PC-3 (cell line): ENCODE results near the gene NCEH1. TPM values are rescaled to one million over a fixed set of nuclear protein-coding genes. Genes with fewer than 3 reads are reported as not detected.
A peak's percentile ranks its signal among the peaks of the same experiment; 100 is the strongest.

Source experiments
- ATAC-seq: fragments of 200-7000 bp; cut with Tn5 transposase; 2 replicates; pipeline ENCODE4 v1.9.1; 2020; ENCODE audit warnings: mild to moderate bottlenecking, moderate library complexity
- BruUV-seq: library from RNA; stranded (reverse); fragments of 400-500 nt; replicated peaks from 2 replicates; lab custom pipeline; 2021; lab: Mats Ljungman, UMichigan
- CTCF ChIA-PET: fragments of 300-600 bp; sonication (Branson Sonifier 250); formaldehyde crosslinking; loops from one replicate; lab custom pipeline; 2022; ENCODE audit warnings: antibody characterized with exemption; lab: Charles Lee
- POLR2A ChIA-PET: fragments of 300-600 bp; sonication (Branson Sonifier 250); formaldehyde crosslinking; loops from one replicate; lab custom pipeline; 2022; ENCODE audit warnings: antibody characterized with exemption; ENCODE audit not compliant: unreplicated experiment; lab: Charles Lee
- DNase-seq: peaks from one replicate; pipeline ENCODE4 v3.0.0-alpha.2; 2015
- H2AFZ ChIP-seq: fragments of 300-600 bp; sonication (generic); 2 replicates; pipeline ENCODE4 v1.6.0; 2016; ENCODE audit warnings: antibody characterized with exemption, low read length
- H3F3A ChIP-seq: fragments of 300-600 bp; sonication (generic); one replicate; pipeline ENCODE4 v1.6.0; 2017; ENCODE audit warnings: antibody characterized with exemption, low read length, control low read depth, mild to moderate bottlenecking; ENCODE audit not compliant: unreplicated experiment
- H3K27ac ChIP-seq: fragments of 300-600 bp; sonication (generic); 2 replicates; pipeline ENCODE4 v1.5.1; 2016; ENCODE audit warnings: mild to moderate bottlenecking, low read length
- H3K27me3 ChIP-seq: fragments of 300-600 bp; sonication (generic); 2 replicates; pipeline ENCODE4 v1.6.1; 2016; ENCODE audit warnings: low read length, mixed read lengths
- H3K36me3 ChIP-seq: fragments of 300-600 bp; sonication (generic); 2 replicates; pipeline ENCODE4 v1.6.1; 2016; ENCODE audit warnings: low read depth, mixed run types, low read length, mixed read lengths
- H3K4me1 ChIP-seq: fragments of 300-600 bp; sonication (generic); 2 replicates; pipeline ENCODE4 v1.5.1; 2016; ENCODE audit warnings: low read length; ENCODE audit not compliant: insufficient read depth
- H3K4me2 ChIP-seq: fragments of 300-600 bp; sonication (generic); 2 replicates; pipeline ENCODE4 v1.6.0; 2016; ENCODE audit warnings: low read length
- H3K4me3 ChIP-seq: fragments of 300-600 bp; sonication (generic); 2 replicates; pipeline ENCODE4 v1.5.1; 2016; ENCODE audit warnings: mild to moderate bottlenecking, low read length, mixed read lengths
- H3K79me2 ChIP-seq: fragments of 300-600 bp; sonication (generic); 2 replicates; pipeline ENCODE4 v1.6.1; 2017; ENCODE audit warnings: low read length, mixed read lengths
- H3K9ac ChIP-seq: fragments of 300-600 bp; sonication (generic); 2 replicates; pipeline ENCODE4 v1.6.0; 2016; ENCODE audit warnings: mild to moderate bottlenecking, low read length
- H3K9me2 ChIP-seq: fragments of 300-600 bp; sonication (generic); replicated peaks from 2 replicates; pipeline ENCODE4 v1.6.1; 2016; ENCODE audit warnings: mixed run types, low read length, mixed read lengths
- H3K9me3 ChIP-seq: fragments of 300-600 bp; sonication (generic); 2 replicates; pipeline ENCODE4 v1.6.1; 2016; ENCODE audit warnings: low read length, mixed read lengths
- H4K20me1 ChIP-seq: fragments of 300-600 bp; sonication (generic); 2 replicates; pipeline ENCODE4 v1.6.1; 2016; ENCODE audit warnings: low read length, mixed read lengths
- CTCF ChIP-seq: fragments of 300-600 bp; sonication (generic); conservative IDR thresholded peaks from 2 replicates; pipeline ENCODE4 v1.5.1; 2017; ENCODE audit warnings: antibody characterized with exemption, low read depth, mild to moderate bottlenecking, low read length
- EZH2 ChIP-seq: fragments of 300-600 bp; sonication (generic); IDR thresholded peaks from one replicate; pipeline ENCODE4 v1.6.1; 2017; ENCODE audit warnings: antibody characterized with exemption, mild to moderate bottlenecking, low read length; ENCODE audit not compliant: unreplicated experiment
- EZH2phosphoT487 ChIP-seq: fragments of 300-600 bp; sonication (generic); IDR thresholded peaks from 2 replicates; pipeline ENCODE4 v1.6.1; 2018; ENCODE audit warnings: mild to moderate bottlenecking, antibody characterized with exemption, low read length, borderline replicate concordance
- intact Hi-C: fragments of 100-400 bp; cut with micrococcal nuclease; formaldehyde crosslinking; loops from 2 replicates; pipeline ENCODE4 v1.9.0; 2023
- total RNA-seq: library from RNA; depleted of rRNA; stranded (reverse); fragments of >200 nt; gene quantifications from 2 replicates; pipeline ENCODE4 v1.2.3, GENCODE V29; 2014

The NCEH1 gene
- total RNA-seq, 1 experiment from 2014 or later: 28.2 TPM

- no peaks in the 10 kb centered on the region for H3K27me3 ChIP-seq
- TF ChIP-seq EZH2: no peak
- TF ChIP-seq EZH2phosphoT487: no peak
- TF ChIP-seq CTCF: no peak
- intact Hi-C loops: no loop called here
- no peak for DNase-seq
- no peak for ATAC-seq
- no peak overlapping the region for H2AFZ ChIP-seq
- no peak overlapping the region for H3K27ac ChIP-seq
- H3F3A ChIP-seq: no peaks in the 10 kb centered on the region
- no peak overlapping the region for H3K4me2 ChIP-seq
- no peak overlapping the region for H3K4me3 ChIP-seq
- no peaks in the 10 kb centered on the region for H3K4me1 ChIP-seq
- H3K9me3 ChIP-seq: no peaks in the 10 kb centered on the region
- no peaks in the 10 kb centered on the region for H3K79me2 ChIP-seq
- ChIA-PET POLR2A (no interaction called here), CTCF (no interaction called here)
- H3K36me3 ChIP-seq: peaks cover 24% of the 10 kb centered on the region
- H4K20me1 ChIP-seq: no peaks in the 10 kb centered on the region
- no peak overlapping the region for H3K9ac ChIP-seq
- no TSS peak for BruUV-seq
- no peaks in the 10 kb centered on the region for H3K9me2 ChIP-seq
Measured at GRCh38 chr3:172640751-172641150, 70.1 kb downstream of the NCEH1 start.

GRCh38 chr3:172635588-172635987, 75.3 kb downstream of the NCEH1 start:
- TF ChIP-seq EZH2phosphoT487 (no peak), CTCF (no peak), EZH2 (no peak)
- no TSS peak for BruUV-seq
- H3K79me2 ChIP-seq: no peaks in the 10 kb centered on the region
- H3K27ac ChIP-seq: no peak overlapping the region
- H3K27me3 ChIP-seq: no peaks in the 10 kb centered on the region
- ChIA-PET POLR2A (no interaction called here), CTCF (no interaction called here)
- no peak overlapping the region for H3K4me3 ChIP-seq
- no peak overlapping the region for H2AFZ ChIP-seq
- peak; percentile 45 for DNase-seq
- no peaks in the 10 kb centered on the region for H4K20me1 ChIP-seq
- no peaks in the 10 kb centered on the region for H3K4me1 ChIP-seq
- ATAC-seq: peak; percentile 70
- H3K9me2 ChIP-seq: no peaks in the 10 kb centered on the region
- H3K9ac ChIP-seq: no peak overlapping the region
- H3F3A ChIP-seq: no peaks in the 10 kb centered on the region
- no peak overlapping the region for H3K4me2 ChIP-seq
- intact Hi-C loops: no loop called here
- H3K36me3 ChIP-seq: peaks cover 31% of the 10 kb centered on the region
- no peaks in the 10 kb centered on the region for H3K9me3 ChIP-seq

GRCh38 chr3:172634948-172635347, 75.9 kb downstream of the NCEH1 start:
- peaks cover 31% of the 10 kb centered on the region for H3K36me3 ChIP-seq
- H3K9ac ChIP-seq: no peak overlapping the region
- intact Hi-C loops: no loop called here
- H3K4me3 ChIP-seq: no peak overlapping the region
- H3K27me3 ChIP-seq: no peaks in the 10 kb centered on the region
- ChIA-PET CTCF (no interaction called here), POLR2A (no interaction called here)
- DNase-seq (no peak), ATAC-seq (no peak)
- H3K4me2 ChIP-seq: no peak overlapping the region
- no peaks in the 10 kb centered on the region for H3K9me2 ChIP-seq
- H3K4me1 ChIP-seq: no peaks in the 10 kb centered on the region
- no peak overlapping the region for H2AFZ ChIP-seq
- no peaks in the 10 kb centered on the region for H3K9me3 ChIP-seq
- BruUV-seq: no TSS peak
- H4K20me1 ChIP-seq: no peaks in the 10 kb centered on the region
- no peak for TF ChIP-seq CTCF
- no peak for TF ChIP-seq EZH2
- TF ChIP-seq EZH2phosphoT487: no peak
- H3F3A ChIP-seq: no peaks in the 10 kb centered on the region
- no peaks in the 10 kb centered on the region for H3K79me2 ChIP-seq
- no peak overlapping the region for H3K27ac ChIP-seq
